ENCODE data around the gene TPP1.

TPP1 gene

DNA sequence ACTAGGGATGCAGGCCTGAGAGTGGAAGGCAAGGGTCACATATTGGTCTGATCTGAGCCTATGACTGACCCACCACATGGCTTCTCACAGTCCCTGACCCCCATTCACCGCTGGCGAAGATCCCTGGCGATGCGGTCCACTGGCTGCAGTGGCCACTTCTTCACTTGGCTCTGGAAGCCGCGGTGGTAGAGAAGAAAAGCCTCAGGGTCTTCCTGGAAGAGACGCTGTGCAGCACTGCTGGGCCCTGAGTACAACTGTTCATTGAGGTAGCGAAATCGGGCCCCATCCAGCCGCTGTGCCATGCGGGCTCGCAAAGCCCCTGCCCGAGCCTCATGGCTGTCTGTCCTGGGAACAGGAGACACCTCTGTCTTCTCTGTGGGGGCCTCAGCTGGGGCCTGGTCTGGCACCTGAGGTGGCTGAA is 18.2 kb downstream of the TPP1 start:
- no peak overlapping the region for H3K4me3 ChIP-seq (replicated peaks; ENCODE audit: low read depth, low read length)
- DNase-seq (ENCODE audit: extremely low read depth, low read depth): no peak
- TF ChIP-seq, protein P1, sequence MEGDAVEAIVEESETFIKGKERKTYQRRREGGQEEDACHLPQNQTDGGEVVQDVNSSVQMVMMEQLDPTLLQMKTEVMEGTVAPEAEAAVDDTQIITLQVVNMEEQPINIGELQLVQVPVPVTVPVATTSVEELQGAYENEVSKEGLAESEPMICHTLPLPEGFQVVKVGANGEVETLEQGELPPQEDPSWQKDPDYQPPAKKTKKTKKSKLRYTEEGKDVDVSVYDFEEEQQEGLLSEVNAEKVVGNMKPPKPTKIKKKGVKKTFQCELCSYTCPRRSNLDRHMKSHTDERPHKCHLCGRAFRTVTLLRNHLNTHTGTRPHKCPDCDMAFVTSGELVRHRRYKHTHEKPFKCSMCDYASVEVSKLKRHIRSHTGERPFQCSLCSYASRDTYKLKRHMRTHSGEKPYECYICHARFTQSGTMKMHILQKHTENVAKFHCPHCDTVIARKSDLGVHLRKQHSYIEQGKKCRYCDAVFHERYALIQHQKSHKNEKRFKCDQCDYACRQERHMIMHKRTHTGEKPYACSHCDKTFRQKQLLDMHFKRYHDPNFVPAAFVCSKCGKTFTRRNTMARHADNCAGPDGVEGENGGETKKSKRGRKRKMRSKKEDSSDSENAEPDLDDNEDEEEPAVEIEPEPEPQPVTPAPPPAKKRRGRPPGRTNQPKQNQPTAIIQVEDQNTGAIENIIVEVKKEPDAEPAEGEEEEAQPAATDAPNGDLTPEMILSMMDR (IDR thresholded peaks at IDR 0.05; ENCODE audit: low read depth, low read length, missing control alignments): no peak

DNA sequence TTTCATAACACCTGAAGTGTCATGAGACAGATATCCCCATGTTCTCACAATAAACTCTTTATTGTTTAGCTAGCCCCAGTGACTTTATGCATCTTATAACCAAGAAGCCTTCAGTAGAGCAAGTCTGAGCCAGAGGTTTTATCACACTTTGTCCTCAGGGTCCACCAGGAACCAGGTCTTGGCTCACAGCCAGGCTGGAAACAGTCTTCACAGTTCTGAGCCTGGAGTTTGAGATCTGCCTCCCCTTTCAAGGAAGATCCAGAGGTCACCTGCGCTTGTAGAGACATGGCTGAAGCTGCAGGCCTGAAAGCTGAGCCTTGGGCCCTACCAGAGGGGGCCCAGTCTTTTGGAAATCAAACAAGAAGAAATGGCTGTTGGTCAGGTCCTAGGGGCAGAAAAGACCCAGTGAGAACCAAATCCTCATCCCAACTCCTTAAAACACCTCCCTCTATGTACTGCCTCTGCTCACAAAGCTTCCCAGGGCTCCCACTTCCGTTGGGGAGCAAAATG is 19.3 kb downstream of the TPP1 start:
- TF ChIP-seq, protein P1 (IDR thresholded peaks at IDR 0.05; ENCODE audit: low read depth, low read length, missing control alignments): no peak
- no peak for DNase-seq (ENCODE audit: extremely low read depth, low read depth)
- H3K4me3 ChIP-seq (replicated peaks; ENCODE audit: low read depth, low read length): no peak overlapping the region

DNA sequence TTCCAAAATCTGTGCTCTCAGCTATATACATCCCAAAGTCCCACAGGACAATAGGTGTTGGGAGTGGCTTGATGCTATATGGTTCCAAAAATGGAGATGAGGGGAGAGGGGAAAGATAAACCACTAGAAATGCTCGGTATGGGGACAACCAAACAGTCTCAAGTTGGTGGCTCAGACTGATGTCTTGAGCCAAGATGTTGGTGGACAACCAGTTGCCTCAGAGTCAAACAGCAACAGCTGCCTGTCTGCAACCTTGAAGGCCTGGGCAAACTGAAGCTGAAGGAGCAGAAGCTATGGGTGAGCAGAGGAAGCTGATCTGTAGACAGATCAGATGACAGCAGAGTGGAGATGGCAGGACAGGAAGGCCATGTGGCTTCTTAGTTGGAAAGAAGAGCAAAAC is 19.8 kb downstream of the TPP1 start:
- DNase-seq (ENCODE audit: extremely low read depth, low read depth): no peak
- H3K4me3 ChIP-seq (replicated peaks; ENCODE audit: low read depth, low read length): no peak overlapping the region
- TF ChIP-seq, protein P1 (IDR thresholded peaks at IDR 0.05; ENCODE audit: low read depth, low read length, missing control alignments): no peak

DNA sequence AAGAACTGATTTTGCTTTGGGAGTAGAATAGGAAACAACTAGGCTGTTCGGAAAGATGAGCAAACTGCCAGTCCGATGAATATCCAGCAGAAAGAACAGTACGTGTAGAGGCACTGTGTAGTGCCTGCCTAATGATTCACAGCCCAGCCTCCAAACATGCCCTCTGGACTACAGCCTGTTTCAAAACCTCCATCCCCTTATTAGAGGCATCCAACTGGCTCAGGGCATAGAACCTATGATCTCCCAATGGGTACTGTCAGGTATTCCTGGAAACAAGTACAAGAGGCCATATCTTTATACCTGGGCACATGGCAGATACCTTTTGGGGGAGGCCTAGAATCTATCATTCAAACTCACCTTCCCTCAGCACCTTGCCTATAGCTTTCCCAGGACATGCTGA is 20.7 kb downstream of the TPP1 start:
- no peak for DNase-seq (ENCODE audit: extremely low read depth, low read depth)
- no peak overlapping the region for H3K4me3 ChIP-seq (replicated peaks; ENCODE audit: low read depth, low read length)
- TF ChIP-seq, protein P1 (IDR thresholded peaks at IDR 0.05; ENCODE audit: low read depth, low read length, missing control alignments): no peak

DNA sequence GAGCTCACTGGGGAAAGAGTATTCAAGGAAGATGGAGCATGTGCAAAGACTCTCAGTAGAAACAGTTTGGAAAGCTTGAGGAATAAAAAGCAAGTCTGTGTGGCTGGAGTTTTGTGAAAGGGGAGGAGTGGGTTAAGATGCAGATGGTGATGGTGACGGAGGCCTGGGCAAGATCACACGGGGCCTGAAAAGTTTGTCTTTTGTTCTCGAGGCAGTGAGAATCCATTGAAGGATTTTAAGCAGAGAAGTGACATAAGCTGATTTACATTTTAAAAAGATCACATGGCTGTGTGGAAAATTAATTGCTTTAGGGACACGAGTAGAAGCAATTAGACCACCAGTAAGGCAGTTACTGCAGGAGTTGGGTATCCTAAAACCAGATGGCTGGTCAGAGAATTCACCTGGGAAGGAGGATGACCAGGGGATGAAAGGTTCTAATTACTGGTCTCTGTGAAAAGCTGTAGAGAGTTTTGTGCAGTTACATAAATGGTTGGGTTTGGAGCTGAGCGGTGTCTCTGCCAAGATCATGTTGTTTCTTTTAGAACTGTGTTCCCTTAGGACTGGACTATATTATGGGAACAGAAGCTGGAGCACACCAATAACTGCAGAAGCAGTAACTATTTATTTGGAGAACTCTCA is 22.9 kb downstream of the TPP1 start:
- TF ChIP-seq, protein P1 (IDR thresholded peaks at IDR 0.05; ENCODE audit: low read depth, low read length, missing control alignments): no peak
- DNase-seq (ENCODE audit: extremely low read depth, low read depth): no peak
- H3K4me3 ChIP-seq (replicated peaks; ENCODE audit: low read depth, low read length): no peak overlapping the region

DNA sequence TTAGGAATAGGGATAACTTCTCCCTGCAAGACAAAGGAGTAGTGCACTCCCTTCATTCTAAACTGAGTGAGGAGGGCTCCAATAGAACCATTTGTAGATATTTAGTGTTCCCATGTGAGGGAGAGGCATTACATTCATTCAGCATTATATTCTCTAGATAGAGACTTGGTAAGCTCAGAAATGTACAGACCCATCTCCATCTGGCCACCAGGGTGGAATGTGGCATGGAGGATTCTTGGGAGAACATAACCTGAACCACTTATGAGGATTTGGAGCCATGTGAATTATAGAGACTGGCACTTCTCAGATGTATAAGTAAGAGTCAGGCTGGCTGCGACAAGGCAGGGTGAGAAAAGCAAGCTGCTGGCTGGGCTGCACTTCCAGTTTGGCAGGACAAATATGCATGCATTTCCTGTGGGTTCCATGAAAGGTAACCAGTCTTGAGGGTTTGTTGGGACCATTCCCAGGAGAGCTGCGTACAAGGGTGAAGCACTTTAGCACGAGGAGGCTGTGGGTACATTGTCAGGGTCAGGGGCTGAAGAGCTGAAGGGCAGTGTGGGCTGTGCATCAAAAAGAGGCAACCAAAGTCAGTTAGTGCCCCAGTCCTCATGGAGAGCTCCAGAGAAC is 25.0 kb downstream of the TPP1 start:
- no peak overlapping the region for H3K4me3 ChIP-seq (replicated peaks; ENCODE audit: low read depth, low read length)
- TF ChIP-seq, protein P1 (IDR thresholded peaks at IDR 0.05; ENCODE audit: low read depth, low read length, missing control alignments): no peak
- no peak for DNase-seq (ENCODE audit: extremely low read depth, low read depth)

Measured in HFF-Myc (cell line).